Measurements from ENCODE around the gene ILDR2.
"Not testable (repeated sequence)": the region's sequence is repeated elsewhere in the genome, so short reads cannot be mapped to it uniquely, and the experiment has no call there.

Gene ILDR2

GRCh38 chr1:166895766-166896165 is 79.6 kb downstream of the ILDR2 start:
- Mint-ChIP-seq H3K9me3 (peaks cover 5% of the 10 kb centered on the region), H3K27me3 (peaks cover 6% of the 10 kb centered on the region), H3K36me3 (peaks cover 4% of the 10 kb centered on the region), H3K4me1 (no peaks in the 10 kb centered on the region), H3K4me3 (no peak overlapping the region), H3K27ac (no peak overlapping the region)

DNA sequence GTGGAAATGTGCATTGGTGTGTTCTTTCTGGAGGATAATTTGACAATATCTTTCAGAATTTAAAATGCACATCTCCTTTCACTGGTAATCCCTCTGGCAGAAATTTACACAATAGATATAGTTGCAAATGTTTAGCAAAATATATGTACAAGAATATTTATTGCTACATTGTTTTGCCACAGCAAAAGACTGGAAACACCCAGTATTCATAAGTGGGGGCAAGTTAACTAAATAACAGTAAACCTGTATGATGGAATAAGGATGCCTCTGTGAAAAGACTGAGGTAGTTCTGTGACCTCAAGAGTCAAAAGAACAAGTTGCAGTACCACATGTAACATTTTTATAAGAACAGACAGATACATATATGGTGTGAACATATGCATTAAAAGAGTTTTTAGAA is 85.6 kb downstream of the ILDR2 start:
- Mint-ChIP-seq H3K27me3 (peaks cover 7% of the 10 kb centered on the region), H3K4me1 (peaks cover 9% of the 10 kb centered on the region), H3K9me3 (no peaks in the 10 kb centered on the region), H3K36me3 (no peaks in the 10 kb centered on the region), H3K4me3 (no peak overlapping the region), H3K27ac (no peak overlapping the region)

- no peak overlapping the region for H3K27ac Mint-ChIP-seq
- no peak overlapping the region for H3K4me3 Mint-ChIP-seq
- peaks cover 7% of the 10 kb centered on the region for H3K27me3 Mint-ChIP-seq
- H3K4me1 Mint-ChIP-seq = peaks cover 18% of the 10 kb centered on the region
- no peaks in the 10 kb centered on the region for H3K36me3 Mint-ChIP-seq
- no peaks in the 10 kb centered on the region for H3K9me3 Mint-ChIP-seq
These were observed 86.8 kb downstream of the ILDR2 start for GRCh38 chr1:166888373-166889111.

DNA sequence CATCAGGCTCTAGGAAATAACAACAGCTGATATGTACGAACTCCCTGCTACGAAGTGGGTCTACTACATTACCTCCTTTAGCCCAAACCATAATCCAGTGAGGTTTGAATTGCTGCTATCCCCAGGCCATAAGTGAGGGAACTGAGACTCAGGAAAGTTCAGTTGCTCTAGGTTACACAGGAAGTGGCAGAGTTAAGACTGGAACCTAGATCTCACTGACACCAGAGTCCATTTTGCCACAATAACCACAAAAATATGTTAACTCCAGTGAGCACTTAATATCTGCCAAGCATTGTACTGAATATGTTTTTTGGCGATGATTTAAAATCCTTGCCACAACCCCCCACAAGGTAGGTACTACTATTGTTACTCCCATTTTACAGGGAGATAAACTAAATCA is 90.4 kb downstream of the ILDR2 start:
- Mint-ChIP-seq H3K36me3 (no peaks in the 10 kb centered on the region), H3K27ac (no peak overlapping the region), H3K9me3 (no peaks in the 10 kb centered on the region), H3K4me3 (no peak overlapping the region), H3K27me3 (peaks cover 9% of the 10 kb centered on the region), H3K4me1 (peaks cover 18% of the 10 kb centered on the region)

GRCh38 chr1:166884040-166884642 is 91.2 kb downstream of the ILDR2 start:
- H3K4me3 Mint-ChIP-seq = no peak overlapping the region
- H3K27me3 Mint-ChIP-seq = peaks cover 9% of the 10 kb centered on the region
- peaks cover 18% of the 10 kb centered on the region for H3K4me1 Mint-ChIP-seq
- no peaks in the 10 kb centered on the region for H3K9me3 Mint-ChIP-seq
- H3K36me3 Mint-ChIP-seq = no peaks in the 10 kb centered on the region
- H3K27ac Mint-ChIP-seq = no peak overlapping the region

GRCh38 chr1:166882893-166883292 is 92.4 kb downstream of the ILDR2 start:
- Mint-ChIP-seq H3K27me3 (peaks cover 9% of the 10 kb centered on the region), H3K4me1 (peaks cover 18% of the 10 kb centered on the region), H3K4me3 (no peak overlapping the region), H3K36me3 (no peaks in the 10 kb centered on the region), H3K27ac (no peak overlapping the region), H3K9me3 (no peaks in the 10 kb centered on the region)

- not testable (repeated sequence) for H3K4me3 Mint-ChIP-seq, H3K27ac Mint-ChIP-seq, H3K27me3 Mint-ChIP-seq, H3K36me3 Mint-ChIP-seq, H3K9me3 Mint-ChIP-seq
- peaks cover 33% of the 10 kb centered on the region for H3K4me1 Mint-ChIP-seq
These were observed 97.0 kb downstream of the ILDR2 start for GRCh38 chr1:166878173-166878917.

DNA sequence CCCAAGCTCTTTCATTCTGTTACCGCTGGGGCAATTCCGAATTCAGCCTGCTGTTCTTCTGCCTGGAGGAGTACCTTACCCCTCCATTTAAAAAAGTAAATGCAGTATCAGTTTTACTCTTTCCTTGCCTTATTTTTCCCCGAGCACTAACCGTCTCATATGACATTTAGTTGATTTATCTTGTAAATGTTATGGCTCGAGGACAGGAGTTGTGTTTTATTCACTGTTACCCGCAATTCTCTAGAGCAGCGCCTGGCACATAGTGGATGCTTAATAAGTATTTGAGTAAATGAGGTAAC is 98.9 kb downstream of the ILDR2 start:
- no peaks in the 10 kb centered on the region for H3K9me3 Mint-ChIP-seq
- peak overlapping the region; percentile 96 for H3K4me3 Mint-ChIP-seq
- peaks cover 1% of the 10 kb centered on the region for H3K36me3 Mint-ChIP-seq
- H3K27ac Mint-ChIP-seq = peak overlapping the region; percentile 100
- H3K27me3 Mint-ChIP-seq = no peaks in the 10 kb centered on the region
- peaks cover 50% of the 10 kb centered on the region for H3K4me1 Mint-ChIP-seq

DNA sequence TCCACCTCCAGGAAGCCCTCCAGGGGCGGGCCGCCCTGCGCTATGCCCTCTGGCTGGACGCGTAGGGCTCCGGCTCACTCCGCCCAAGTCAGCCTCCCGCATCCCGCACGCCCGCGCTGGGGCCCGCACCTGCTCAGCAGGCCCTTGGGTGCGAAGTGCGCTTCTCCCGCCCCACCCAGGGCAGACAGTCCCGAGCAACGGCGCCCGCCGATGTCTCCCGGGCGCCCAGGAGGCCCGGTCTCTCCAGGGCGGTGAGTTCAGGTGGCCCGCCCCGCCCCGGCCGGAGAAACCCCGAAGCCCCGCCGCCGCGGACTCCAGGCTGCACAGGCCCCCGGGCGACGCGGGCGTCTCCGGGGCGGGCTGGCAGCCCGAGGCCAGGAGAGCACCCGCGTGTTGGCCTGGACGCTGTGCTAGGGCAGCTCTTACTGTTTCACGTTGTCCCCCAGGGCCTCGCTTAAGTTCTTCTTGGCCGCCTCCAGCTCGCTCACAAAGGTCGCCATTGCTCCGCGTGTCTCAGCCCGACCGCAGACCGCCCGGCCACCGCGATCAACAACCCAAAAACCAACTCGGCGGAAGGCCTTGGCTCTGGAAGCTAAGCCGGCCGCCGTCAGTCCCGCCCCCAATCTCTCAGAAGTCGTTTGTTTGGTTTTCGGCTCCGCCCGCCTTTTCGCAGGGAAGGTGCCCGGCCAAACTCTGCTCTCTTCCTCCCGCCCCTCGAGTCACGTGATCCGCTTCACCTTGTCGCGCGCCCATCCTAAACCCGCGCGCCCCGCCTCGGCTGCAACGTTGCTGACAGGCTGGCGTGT is 99.4 kb downstream of the ILDR2 start, which contains the start of gene TADA1:
TSS of gene TADA1 (minus strand) at position 531 of the 806 bp plus-strand sequence. CDS start at position 500, 31 bp downstream.
- peaks cover 1% of the 10 kb centered on the region for H3K36me3 Mint-ChIP-seq
- peak within 1 kb of the TSS; percentile 100 for H3K27ac Mint-ChIP-seq
- H3K27me3 Mint-ChIP-seq = no peaks in the 10 kb centered on the region
- no peaks in the 10 kb centered on the region for H3K9me3 Mint-ChIP-seq
- H3K4me3 Mint-ChIP-seq = peak within 1 kb of the TSS; percentile 96
- peaks cover 55% of the 10 kb centered on the region for H3K4me1 Mint-ChIP-seq

GRCh38 chr1:166875302-166875733 is 100.0 kb downstream of the ILDR2 start:
- Mint-ChIP-seq H3K4me1 (peaks cover 62% of the 10 kb centered on the region), H3K27ac (peak overlapping the region; percentile 72), H3K27me3 (no peaks in the 10 kb centered on the region), H3K9me3 (no peaks in the 10 kb centered on the region), H3K4me3 (peak overlapping the region; percentile 96), H3K36me3 (peaks cover 1% of the 10 kb centered on the region)

DNA sequence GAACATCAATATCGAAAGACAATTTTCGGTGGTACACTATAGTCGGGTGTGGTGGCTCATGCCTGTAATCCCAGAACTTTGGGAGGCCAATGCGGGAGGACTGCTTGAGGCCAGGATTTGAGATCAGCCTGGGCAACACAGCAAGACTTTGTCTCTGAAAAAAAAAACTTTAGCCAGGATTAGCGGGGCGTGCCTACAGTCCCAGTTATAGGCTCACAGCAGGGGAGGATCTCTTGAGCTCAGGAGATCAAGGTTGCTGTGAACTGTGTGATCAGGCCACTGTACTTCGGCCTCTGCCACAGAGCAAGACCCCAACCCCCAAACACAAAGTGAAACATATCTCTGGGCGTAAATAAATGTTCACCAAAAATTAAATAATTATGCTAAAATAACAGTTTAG is 100.9 kb downstream of the ILDR2 start:
- Mint-ChIP-seq H3K4me3 (peak overlapping the region; percentile 96), H3K9me3 (no peaks in the 10 kb centered on the region), H3K4me1 (peaks cover 69% of the 10 kb centered on the region), H3K36me3 (peaks cover 1% of the 10 kb centered on the region), H3K27ac (peak overlapping the region; percentile 46), H3K27me3 (no peaks in the 10 kb centered on the region)

DNA sequence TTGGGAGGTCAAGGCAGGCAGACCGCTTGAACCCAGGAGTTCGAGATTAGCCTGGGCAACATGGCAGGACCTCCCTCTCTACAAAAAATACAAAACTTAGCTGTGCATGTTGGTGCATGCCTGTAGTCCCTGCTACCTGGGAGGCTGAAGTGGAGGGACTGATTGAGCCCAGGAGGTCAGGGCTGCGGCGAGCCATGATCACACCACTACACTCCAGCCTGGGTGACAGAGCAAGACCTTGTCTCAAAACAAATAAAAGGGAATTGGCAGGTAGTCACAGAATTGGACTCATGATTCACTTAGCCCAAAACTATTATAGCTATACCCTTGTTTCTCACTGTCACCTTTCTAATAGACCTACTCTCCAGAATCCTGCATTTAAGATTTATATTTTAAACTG is 104.8 kb downstream of the ILDR2 start:
- Mint-ChIP-seq H3K9me3 (no peaks in the 10 kb centered on the region), H3K36me3 (peaks cover 3% of the 10 kb centered on the region), H3K4me3 (no peak overlapping the region), H3K27ac (no peak overlapping the region), H3K27me3 (no peaks in the 10 kb centered on the region), H3K4me1 (peaks cover 59% of the 10 kb centered on the region)

DNA sequence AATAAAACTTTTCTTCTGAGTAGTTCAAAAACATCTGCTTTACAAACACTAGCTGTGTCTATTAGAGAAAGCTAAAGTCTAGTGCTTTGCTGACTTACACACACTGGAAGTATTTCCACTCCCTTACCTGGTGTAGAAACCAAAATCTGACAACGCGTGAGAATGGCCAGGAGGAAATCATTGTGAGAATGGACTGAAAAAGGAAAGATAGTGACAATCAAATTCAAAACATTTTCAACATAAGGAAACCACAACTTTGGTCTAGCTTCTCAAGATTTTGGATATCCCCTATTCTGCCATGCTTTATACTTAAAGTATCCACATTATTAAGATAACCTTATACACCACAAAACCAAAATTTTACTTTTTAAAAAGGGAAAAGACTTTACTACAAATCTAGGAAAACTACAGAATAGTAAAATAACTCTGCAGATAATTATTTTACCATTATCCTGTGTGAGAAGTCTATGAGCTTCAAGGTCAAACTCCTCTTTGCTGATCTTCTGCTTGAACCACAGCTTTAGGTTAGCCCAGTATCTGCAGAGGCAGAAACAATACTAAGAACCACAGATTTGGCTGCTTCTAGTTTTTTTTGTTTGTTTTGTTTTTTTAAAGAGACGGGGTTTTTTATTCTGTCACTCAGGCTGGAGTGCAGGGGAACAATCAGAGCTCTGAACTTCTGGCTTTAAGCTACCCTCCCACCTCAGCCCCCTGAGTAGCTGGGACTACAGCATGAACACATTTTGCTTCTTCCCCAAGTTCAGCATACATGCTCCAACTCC is 105.8 kb downstream of the ILDR2 start:
- Mint-ChIP-seq H3K4me3 (no peak overlapping the region), H3K9me3 (no peaks in the 10 kb centered on the region), H3K27me3 (no peaks in the 10 kb centered on the region), H3K36me3 (peaks cover 3% of the 10 kb centered on the region), H3K27ac (no peak overlapping the region), H3K4me1 (peaks cover 48% of the 10 kb centered on the region)

DNA sequence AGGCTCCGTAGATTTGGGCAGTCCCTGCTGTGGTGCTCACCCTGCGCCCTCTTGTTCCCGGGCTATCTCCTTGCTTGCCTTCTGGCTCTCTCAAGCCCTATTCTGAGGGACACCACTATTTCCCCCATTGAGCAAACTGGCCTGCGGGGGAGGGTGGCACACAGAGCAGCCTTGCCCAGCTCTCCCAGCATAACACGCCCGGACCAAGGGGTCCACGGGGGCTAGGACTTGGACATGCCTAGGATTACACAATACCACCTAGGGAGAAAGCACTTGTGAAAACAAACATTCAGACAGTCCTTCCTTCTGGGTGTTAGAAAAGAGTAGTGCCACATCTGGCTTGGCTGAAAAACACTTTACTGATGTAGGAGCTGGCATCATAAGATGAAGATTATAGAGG is 106.7 kb downstream of the ILDR2 start:
- no peak overlapping the region for H3K4me3 Mint-ChIP-seq
- peaks cover 6% of the 10 kb centered on the region for H3K36me3 Mint-ChIP-seq
- peaks cover 43% of the 10 kb centered on the region for H3K4me1 Mint-ChIP-seq
- no peaks in the 10 kb centered on the region for H3K9me3 Mint-ChIP-seq
- no peak overlapping the region for H3K27ac Mint-ChIP-seq
- H3K27me3 Mint-ChIP-seq = no peaks in the 10 kb centered on the region

DNA sequence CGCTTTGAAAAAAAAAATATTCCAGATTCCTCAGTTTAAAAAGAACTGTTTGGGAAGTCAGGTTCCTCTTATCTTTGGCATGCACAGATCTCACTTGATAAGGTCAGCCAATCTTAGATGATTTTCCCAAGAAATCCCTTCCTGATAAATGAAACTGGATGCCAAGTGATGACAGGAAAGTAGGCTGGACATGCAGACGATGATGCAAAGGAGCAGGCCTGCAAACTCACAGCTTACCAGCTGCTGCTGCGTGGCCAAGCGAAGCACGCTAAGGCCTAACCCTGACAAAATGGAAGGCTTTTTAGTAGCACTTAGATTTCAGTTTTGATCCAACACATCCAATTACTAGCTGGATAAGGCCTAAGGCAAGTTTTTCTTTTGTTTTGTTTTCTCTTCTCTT is 109.4 kb downstream of the ILDR2 start:
- H3K27me3 Mint-ChIP-seq = no peaks in the 10 kb centered on the region
- peaks cover 11% of the 10 kb centered on the region for H3K36me3 Mint-ChIP-seq

More for the DNA sequence above, 109.4 kb downstream of the ILDR2 start:
- Mint-ChIP-seq H3K9me3 (no peaks in the 10 kb centered on the region), H3K27ac (no peak overlapping the region), H3K4me3 (no peak overlapping the region), H3K4me1 (peaks cover 18% of the 10 kb centered on the region)

All from activated naive CD4-positive, alpha-beta T cell treated with anti-CD3 and anti-CD28 coated beads, Interleukin-2, amount 50 U/mL, for 24 hours (primary cell).